IPS-15b (cell line): Measurements from ENCODE around the gene P2RY6.
"Not testable (repeated sequence)": the region's sequence is repeated elsewhere in the genome, so short reads cannot be mapped to it uniquely, and the experiment has no call there.

ENCODE experiments used
- H3K27me3 ChIP-seq: one replicate; pipeline ENCODE4 v1.6.1; 2013; ENCODE audit warnings: low read length; ENCODE audit not compliant: control insufficient read depth, insufficient read depth
- H3K36me3 ChIP-seq: one replicate; pipeline ENCODE4 v1.6.1; 2013; ENCODE audit warnings: low read length; ENCODE audit not compliant: control insufficient read depth, insufficient read depth
- H3K4me1 ChIP-seq: one replicate; pipeline ENCODE4 v1.6.1; 2013; ENCODE audit warnings: mild to moderate bottlenecking, low read length; ENCODE audit not compliant: control insufficient read depth, insufficient read depth
- H3K4me3 ChIP-seq: one replicate; pipeline ENCODE4 v1.5.1; 2013; ENCODE audit warnings: low read depth, low read length
- H3K9ac ChIP-seq: one replicate; pipeline ENCODE4 v1.6.1; 2013; ENCODE audit warnings: low read depth, mild to moderate bottlenecking, low read length
- H3K9me3 ChIP-seq: one replicate; pipeline ENCODE4 v1.6.1; 2013; ENCODE audit warnings: mild to moderate bottlenecking, low read length; ENCODE audit not compliant: control insufficient read depth, insufficient read depth

The P2RY6 gene

DNA sequence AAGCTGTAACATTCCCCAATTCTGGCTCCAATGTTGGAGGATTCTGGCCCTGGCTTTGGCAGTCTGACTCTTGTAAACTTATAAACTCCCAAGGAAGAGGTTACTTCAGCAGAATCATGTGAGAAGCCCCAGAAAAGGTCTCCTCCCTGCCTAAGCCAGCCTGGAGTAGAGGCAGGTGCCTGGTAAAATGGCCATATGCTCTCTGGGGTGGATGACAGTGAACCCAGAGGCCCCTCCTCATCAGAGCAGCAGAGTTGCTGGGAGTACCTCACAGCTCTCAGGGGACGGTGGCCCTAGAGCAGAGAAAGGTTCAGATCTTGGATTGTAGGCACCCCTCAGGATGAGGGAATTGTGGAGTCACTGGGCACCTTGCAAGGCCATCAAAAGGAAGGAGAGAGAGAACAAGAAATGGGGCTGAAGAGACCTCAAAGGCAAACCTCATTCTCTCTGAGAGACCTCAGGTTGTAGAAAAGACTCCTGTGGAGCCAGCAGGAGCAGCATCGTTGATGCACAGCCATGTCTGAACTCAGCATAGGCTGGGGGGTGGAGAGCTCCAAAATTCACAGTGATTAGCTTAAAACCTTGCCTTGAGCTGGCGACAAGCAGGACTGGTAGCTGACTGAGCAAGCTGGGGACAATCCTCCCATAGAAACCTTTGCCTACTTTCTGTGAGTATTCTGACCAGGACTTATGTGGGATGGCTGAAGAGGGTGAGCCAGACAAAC lies 4.9 kb upstream of the P2RY6 start:
- H3K4me1 ChIP-seq = no peaks in the 10 kb centered on the region
- H3K4me3 ChIP-seq = no peak overlapping the region
- H3K27me3 ChIP-seq = peaks cover 38% of the 10 kb centered on the region
- no peak overlapping the region for H3K9ac ChIP-seq
- H3K9me3 ChIP-seq = no peaks in the 10 kb centered on the region
- no peaks in the 10 kb centered on the region for H3K36me3 ChIP-seq

- Histone ChIP-seq H3K9ac (no peak overlapping the region), H3K4me3 (no peak overlapping the region), H3K9me3 (no peaks in the 10 kb centered on the region), H3K36me3 (no peaks in the 10 kb centered on the region), H3K4me1 (no peaks in the 10 kb centered on the region), H3K27me3 (peaks cover 35% of the 10 kb centered on the region)
Measured at GRCh38 chr11:73267906-73268540, 4.1 kb upstream of the P2RY6 start.

DNA sequence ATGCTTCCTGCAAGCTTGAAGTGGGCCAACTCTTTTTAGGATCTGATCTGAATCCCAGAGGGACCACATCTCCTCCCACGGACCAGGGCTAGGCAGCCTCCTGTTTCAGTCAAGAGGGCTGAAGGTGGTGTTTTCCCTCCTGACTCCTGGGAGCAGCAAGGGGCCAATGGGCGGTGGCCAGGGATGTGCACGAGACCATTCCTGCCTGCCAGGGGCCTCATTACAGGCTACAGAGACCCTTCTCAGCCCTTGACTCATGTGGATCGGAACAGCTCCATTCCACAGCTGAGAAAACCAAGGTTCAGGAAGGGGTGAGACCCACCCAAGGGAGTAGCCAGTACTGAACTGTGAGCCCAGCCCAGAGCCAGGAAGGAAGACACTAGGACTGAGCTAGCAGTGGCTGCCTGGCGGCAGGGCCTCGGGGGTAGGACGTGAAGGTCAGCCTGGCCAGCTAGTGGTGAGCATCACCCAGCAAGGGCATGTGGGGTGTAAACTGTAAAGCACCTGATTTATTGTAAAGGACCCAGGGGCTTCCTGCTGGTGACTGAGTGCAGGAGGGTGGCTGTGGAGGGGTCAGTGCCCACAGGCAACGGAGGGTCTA lies 3.4 kb upstream of the P2RY6 start:
- H3K27me3 ChIP-seq = peaks cover 28% of the 10 kb centered on the region
- no peaks in the 10 kb centered on the region for H3K36me3 ChIP-seq
- no peak overlapping the region for H3K4me3 ChIP-seq
- H3K4me1 ChIP-seq = no peaks in the 10 kb centered on the region
- no peaks in the 10 kb centered on the region for H3K9me3 ChIP-seq
- no peak overlapping the region for H3K9ac ChIP-seq

DNA sequence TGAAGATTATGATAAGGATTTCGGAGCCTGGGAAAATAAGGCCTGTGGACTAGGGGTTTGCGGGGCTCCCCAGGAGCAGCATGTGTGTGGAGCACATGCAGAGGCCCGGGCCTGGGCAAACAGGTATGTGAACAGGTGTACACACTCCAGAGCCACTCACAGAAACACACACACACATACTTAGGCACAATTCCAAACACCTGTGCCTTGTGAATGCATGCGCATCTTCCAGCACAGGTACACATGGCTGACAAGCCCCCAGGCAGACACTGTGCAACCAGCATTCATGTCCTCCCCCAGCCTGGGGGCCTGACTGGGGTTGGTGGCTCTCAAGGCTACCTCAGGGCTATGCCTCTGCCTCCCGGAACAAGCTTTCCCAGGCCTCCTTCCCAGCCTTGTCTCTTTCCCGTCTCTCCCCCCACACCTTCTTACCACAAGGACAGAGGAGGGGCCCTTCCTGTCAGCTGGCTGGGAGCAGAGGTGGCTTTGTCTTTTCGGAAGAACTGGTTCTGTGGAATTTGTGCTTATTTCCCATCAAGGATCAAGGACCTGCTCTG lies 2.6 kb upstream of the P2RY6 start:
- no peak overlapping the region for H3K9ac ChIP-seq
- H3K4me3 ChIP-seq = no peak overlapping the region
- no peaks in the 10 kb centered on the region for H3K9me3 ChIP-seq
- no peaks in the 10 kb centered on the region for H3K4me1 ChIP-seq
- no peaks in the 10 kb centered on the region for H3K36me3 ChIP-seq
- peaks cover 23% of the 10 kb centered on the region for H3K27me3 ChIP-seq

- Histone ChIP-seq H3K36me3 (no peaks in the 10 kb centered on the region), H3K9me3 (no peaks in the 10 kb centered on the region), H3K27me3 (peaks cover 16% of the 10 kb centered on the region), H3K9ac (no peak overlapping the region), H3K4me1 (no peaks in the 10 kb centered on the region), H3K4me3 (no peak overlapping the region)
Measured at GRCh38 chr11:73270016-73270854, 1.9 kb upstream of the P2RY6 start.

GRCh38 chr11:73270855-73271477 lies 1.2 kb upstream of the P2RY6 start:
- H3K4me3 ChIP-seq = no peak overlapping the region
- H3K9ac ChIP-seq = no peak overlapping the region
- no peaks in the 10 kb centered on the region for H3K4me1 ChIP-seq
- H3K9me3 ChIP-seq = no peaks in the 10 kb centered on the region
- H3K27me3 ChIP-seq = peaks cover 9% of the 10 kb centered on the region
- no peaks in the 10 kb centered on the region for H3K36me3 ChIP-seq

- H3K4me1 ChIP-seq, H3K36me3 ChIP-seq, H3K4me3 ChIP-seq, H3K27me3 ChIP-seq, H3K9me3 ChIP-seq, H3K9ac ChIP-seq: not testable (repeated sequence)
Measured at GRCh38 chr11:73271478-73271865, 666 bp upstream of the P2RY6 start.

- H3K9me3 ChIP-seq = no peaks in the 10 kb centered on the region
- H3K36me3 ChIP-seq = no peaks in the 10 kb centered on the region
- no peak overlapping the region for H3K9ac ChIP-seq
- H3K27me3 ChIP-seq = no peaks in the 10 kb centered on the region
- H3K4me1 ChIP-seq = no peaks in the 10 kb centered on the region
- H3K4me3 ChIP-seq = no peak overlapping the region
Measured at GRCh38 chr11:73272680-73273038, 521 bp downstream of the P2RY6 start.

- H3K9me3 ChIP-seq = no peaks in the 10 kb centered on the region
- no peak overlapping the region for H3K4me3 ChIP-seq
- H3K27me3 ChIP-seq = no peaks in the 10 kb centered on the region
- H3K36me3 ChIP-seq = no peaks in the 10 kb centered on the region
- no peak overlapping the region for H3K9ac ChIP-seq
- H3K4me1 ChIP-seq = no peaks in the 10 kb centered on the region
Measured at GRCh38 chr11:73273222-73273895, 1.2 kb downstream of the P2RY6 start.

DNA sequence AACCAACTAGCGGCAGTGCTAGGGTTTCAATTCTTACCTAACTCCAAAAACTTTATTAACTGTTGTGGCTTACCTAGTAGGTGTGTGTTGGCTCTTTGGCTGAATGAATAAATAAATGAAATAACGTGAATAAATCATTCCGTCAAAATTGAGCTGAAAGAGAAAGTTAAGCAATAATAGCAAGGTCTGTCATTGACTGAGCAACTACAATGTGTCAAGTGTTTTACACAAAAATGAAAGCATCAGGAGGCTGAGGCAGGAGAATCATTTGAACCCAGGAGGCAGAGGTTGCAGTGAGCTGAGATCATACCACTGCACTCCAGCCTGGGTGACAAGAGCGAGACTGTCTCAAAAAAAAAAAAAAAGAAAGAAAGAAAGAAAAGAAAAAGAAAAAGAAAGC lies 2.1 kb downstream of the P2RY6 start:
- H3K9me3 ChIP-seq, H3K9ac ChIP-seq, H3K4me1 ChIP-seq, H3K4me3 ChIP-seq, H3K36me3 ChIP-seq, H3K27me3 ChIP-seq: not testable (repeated sequence)
